GM21576 (cell line): ENCODE results near the gene PIN1.
"Not testable (repeated sequence)": the region's sequence is repeated elsewhere in the genome, so short reads cannot be mapped to it uniquely, and the experiment has no call there.

Source experiments
- ATAC-seq: cut with Tn5 transposase; IDR thresholded peaks from one replicate; pipeline ENCODE4 v1.9.1; 2021; ENCODE audit warnings: mild to moderate bottlenecking, moderate library complexity; ENCODE audit not compliant: unreplicated experiment

The PIN1 gene

GRCh38 chr19:9818175-9818733 is 16.9 kb upstream of the PIN1 start:
- no peak for ATAC-seq

- ATAC-seq = peak; percentile 82
These were observed 16.2 kb upstream of the PIN1 start, which contains the start of gene FBXL12 for GRCh38 chr19:9818734-9819595. Gene FBXL12 (minus strand): TSS chr19:9819079. CDS start chr19:9818813, 266 bp downstream.

GRCh38 chr19:9819596-9819909 is 15.6 kb upstream of the PIN1 start:
- no peak for ATAC-seq

- ATAC-seq = not testable (repeated sequence)
These were observed 15.1 kb upstream of the PIN1 start for GRCh38 chr19:9820034-9820433.

GRCh38 chr19:9823816-9824215 is 11.3 kb upstream of the PIN1 start:
- ATAC-seq = no peak

- peak; percentile 86 for ATAC-seq
These were observed 7.6 kb upstream of the PIN1 start, which contains the start of gene UBL5 for GRCh38 chr19:9827289-9828238. Gene UBL5 (plus strand): TSS chr19:9827918. CDS start chr19:9828338, 420 bp downstream.

- ATAC-seq = no peak
These were observed 6.5 kb upstream of the PIN1 start for GRCh38 chr19:9828551-9829063.

- no peak for ATAC-seq
These were observed 802 bp upstream of the PIN1 start for GRCh38 chr19:9834307-9834725.

- no peak for ATAC-seq
These were observed 410 bp downstream of the PIN1 start for GRCh38 chr19:9835507-9835949.

- no peak for ATAC-seq
These were observed 903 bp downstream of the PIN1 start for GRCh38 chr19:9836021-9836420.

- no peak for ATAC-seq
These were observed 3.2 kb downstream of the PIN1 start for GRCh38 chr19:9838324-9838723.

- ATAC-seq = no peak
These were observed 4.3 kb downstream of the PIN1 start for GRCh38 chr19:9839415-9839814.

GRCh38 chr19:9842834-9843625 is 7.9 kb downstream of the PIN1 start:
- no peak for ATAC-seq

- not testable (repeated sequence) for ATAC-seq
These were observed 8.6 kb downstream of the PIN1 start for GRCh38 chr19:9843626-9844273.

- ATAC-seq = no peak
These were observed 12.1 kb downstream of the PIN1 start for GRCh38 chr19:9847087-9847671.

- ATAC-seq = no peak
These were observed 12.9 kb downstream of the PIN1 start for GRCh38 chr19:9848060-9848459.

- no peak for ATAC-seq
These were observed 13.6 kb downstream of the PIN1 start for GRCh38 chr19:9848762-9849161.

- ATAC-seq = no peak
These were observed 14.7 kb downstream of the PIN1 start for GRCh38 chr19:9849791-9850190.

GRCh38 chr19:9850235-9850959 is 15.3 kb downstream of the PIN1 start:
- ATAC-seq = no peak
